DLD1 (cell line): ENCODE data around the gene CERS4.

ENCODE experiments used
- in situ Hi-C: cut with HindIII; loops from 2 replicates; pipeline ENCODE4 v1.10.0; 2017; ENCODE audit warnings: low sequenced_read_pairs

The CERS4 gene

DNA sequence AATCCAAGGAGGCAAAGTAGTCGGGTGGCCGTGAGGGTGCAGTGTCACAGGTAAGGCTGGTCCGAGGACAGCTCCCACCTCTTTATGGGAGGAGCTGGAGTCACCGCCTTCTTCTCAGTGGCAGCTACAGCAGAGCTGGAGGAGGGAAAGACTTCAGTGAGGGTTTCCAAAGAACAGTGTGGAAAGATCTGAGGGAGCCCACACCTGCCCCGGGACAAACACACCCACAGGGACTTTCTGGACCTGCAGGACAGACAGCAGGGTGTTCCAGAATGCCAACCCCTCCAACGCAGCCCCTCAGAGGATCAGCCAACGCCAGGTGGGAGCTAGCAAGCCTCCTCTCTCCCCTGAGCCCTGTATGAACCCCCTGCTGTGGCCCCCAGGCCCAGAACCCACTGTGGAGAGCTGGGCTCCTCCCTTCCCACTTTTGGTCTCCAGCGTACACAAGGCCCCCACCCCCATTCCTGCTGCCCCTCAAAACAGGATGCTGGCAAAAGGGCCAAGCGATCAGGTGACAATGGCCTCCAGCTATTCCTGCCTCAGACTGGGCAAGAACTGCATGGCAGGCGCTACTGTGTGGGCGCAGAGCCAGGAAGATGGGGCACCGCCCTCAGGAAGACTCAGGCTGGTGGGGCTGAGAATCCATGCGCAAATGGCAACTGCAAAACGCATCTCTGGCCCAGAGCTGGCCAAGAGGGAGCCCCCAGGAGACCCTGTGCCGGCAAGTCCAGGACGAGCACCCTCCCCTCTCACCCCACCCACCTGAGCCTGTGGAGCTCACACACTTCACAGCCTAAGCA, 102.5 kb downstream of the CERS4 start:
- in situ Hi-C loops = no loop called here
